ENCODE data around the gene ZNF296.
A peak's percentile ranks its signal among the peaks of the same experiment; 100 is the strongest.

The ZNF296 gene

DNA sequence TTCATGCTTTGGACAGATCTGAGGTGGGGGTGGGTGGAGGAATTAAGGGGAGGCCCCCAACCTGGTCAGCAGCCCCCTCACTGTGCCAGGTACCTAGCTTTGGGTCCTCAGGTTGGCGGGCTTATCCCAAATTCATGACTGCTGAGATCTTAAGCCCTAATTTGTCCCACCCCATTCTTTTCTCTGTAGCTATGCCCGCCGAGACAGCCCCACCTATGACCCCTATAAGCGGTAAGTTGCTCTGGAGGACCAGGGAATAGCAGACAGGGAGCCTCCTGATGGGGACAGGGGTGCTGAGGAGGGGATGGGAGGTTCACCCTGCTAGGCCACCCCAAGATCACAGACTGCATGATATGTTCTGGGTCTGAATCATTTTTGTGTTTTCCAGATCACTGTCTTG, 14.3 kb downstream of the ZNF296 start:
- no peak overlapping the region for H3K4me3 ChIP-seq (ENCODE audit: low read depth, low read length)

DNA sequence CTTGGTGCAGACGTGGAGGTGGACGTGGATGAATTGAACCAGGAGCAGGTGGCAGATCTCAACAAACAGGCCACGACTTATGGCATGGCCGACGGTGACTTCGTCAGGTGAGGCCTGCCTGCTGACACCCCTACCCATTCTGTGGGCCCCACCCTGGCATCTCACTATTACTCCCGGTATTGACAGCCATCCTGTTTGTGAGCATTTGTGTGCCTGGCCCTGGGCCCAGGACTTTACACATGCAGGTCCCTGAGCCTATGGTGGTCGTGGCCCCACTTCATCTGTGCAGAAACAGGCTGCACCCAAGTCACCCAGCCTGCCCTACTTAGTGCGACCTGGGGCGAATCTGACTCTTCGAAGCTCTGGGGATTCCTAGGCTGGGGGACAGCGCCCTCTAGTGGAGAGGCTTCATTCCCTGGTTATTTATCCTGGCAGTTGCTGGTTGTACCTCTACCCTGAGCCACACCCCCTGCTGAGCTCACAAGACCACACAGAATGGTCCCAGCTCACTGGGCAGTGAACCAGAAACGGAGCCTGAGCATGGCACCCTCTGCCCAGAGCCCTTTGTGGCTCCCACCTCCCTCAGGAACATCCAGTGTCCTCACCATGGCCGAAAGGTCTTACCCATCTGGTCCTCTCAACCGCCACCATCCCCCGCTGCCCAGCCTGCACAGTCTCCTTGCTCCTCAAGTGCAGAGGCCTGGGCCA, 16.9 kb downstream of the ZNF296 start:
- H3K4me3 ChIP-seq (ENCODE audit: low read depth, low read length): no peak overlapping the region

- no peak overlapping the region for H3K4me3 ChIP-seq (ENCODE audit: low read depth, low read length)
Observed at GRCh38 chr19:45058622-45059159, 17.6 kb downstream of the ZNF296 start.

GRCh38 chr19:45057444-45057843, 18.8 kb downstream of the ZNF296 start:
- no peak overlapping the region for H3K4me3 ChIP-seq (ENCODE audit: low read depth, low read length)

GRCh38 chr19:45056831-45057230, 19.4 kb downstream of the ZNF296 start:
- no peak overlapping the region for H3K4me3 ChIP-seq (ENCODE audit: low read depth, low read length)

- no peak overlapping the region for H3K4me3 ChIP-seq (ENCODE audit: low read depth, low read length)
Observed at GRCh38 chr19:45051929-45052579, 24.2 kb downstream of the ZNF296 start.

DNA sequence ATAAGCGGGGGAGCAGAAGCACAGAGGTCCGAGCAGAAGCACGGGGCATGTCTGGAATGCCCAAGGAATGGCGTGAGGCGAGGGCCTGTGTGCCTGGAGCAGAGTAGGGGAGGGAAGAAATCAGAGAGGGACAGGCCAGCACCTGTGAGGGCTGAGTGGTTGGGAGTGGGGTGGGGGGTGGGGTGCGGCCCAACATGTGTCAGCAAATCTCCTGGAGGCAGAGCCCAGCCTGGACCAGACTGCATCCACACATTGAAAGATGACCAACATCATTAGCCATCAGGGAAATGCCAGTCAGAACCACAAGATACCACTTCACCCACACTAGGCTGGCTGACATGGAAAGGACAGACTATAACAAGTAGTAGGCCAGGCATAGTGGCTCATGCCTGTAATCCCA, 26.2 kb downstream of the ZNF296 start:
- no peak overlapping the region for H3K4me3 ChIP-seq (ENCODE audit: low read depth, low read length)

- H3K4me3 ChIP-seq (ENCODE audit: low read depth, low read length): no peak overlapping the region
Observed at GRCh38 chr19:45049073-45049736, 27.1 kb downstream of the ZNF296 start.

DNA sequence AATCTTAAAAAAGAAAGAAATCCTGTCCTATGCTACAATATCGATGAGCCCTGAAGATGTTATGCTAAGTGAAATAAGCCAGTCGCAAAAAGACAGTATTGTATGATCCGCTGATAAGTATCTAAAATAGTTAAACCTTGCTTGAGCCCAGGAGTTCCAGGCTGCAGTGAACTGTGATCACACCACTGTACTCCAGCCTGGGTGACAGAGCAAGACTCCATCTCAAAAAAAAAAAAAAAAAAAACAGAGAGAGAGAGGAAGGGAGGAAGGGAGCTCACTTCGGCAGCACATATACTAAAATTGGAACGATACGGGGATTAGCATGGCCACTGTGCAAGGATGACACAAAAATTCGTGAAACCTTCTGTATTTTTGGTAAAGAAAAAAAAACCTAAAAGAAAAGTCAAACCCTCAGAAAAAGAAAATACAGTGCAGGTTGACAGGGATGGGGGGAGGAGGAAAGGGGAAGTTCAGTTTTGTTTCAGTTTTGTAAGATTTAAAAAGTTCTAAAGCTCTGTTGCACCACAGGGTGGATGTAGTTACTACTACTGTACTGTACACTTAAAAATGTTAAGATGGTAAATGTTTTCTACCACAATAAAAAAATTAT, 29.0 kb downstream of the ZNF296 start:
- no peak overlapping the region for H3K4me3 ChIP-seq (ENCODE audit: low read depth, low read length)

DNA sequence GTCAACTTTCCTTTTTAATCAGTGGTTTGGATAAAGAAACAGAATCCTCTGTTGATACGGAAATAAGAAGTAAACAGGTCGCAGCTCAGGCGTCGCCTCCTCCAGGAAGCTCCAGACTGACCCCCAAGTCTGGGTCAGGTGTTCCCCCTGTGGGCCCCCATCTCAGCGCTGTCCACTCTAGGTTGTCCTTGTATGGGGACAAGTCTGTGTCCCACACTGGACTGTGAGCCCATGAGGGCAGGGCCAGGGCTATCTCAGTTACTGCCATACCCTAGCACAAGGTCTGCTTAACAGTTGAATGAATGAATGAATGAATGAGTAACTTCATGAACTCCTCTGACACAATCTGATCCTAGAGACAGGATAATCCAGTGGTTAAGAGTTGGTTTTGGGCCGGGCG, 29.9 kb downstream of the ZNF296 start:
- no peak overlapping the region for H3K4me3 ChIP-seq (ENCODE audit: low read depth, low read length)

DNA sequence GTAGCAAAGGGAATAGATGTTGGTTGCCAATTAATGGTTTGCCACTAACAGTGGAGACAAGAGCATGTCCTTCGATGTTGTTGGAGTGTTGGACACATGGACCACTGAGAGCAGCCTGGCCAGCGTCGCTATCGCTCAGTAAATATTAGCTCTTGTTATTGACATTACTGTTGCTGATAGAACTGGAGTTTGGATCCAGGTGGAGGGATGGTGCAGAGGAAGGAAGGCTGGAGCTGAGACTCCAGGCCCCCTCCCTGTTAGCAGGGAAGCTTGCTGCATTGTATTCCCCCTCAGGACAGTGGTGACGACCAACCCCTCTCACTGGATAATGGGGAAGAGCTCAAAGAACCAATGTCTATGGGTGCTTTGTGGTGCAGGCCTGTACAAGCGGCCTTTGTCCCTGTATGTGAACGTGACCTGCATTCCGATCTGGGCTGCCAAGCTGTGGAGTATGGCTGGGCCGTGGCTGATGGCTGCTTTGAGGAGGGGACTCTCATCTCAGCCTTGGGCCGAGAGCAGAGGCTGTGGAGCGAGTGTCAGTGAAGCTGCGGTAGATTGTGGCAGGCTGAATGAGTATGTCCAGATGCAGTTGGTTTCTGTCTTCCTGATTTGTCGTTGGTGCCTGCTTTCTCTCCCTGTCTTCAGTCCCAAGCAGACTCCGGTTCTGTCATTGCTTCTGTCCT, 30.5 kb downstream of the ZNF296 start:
- no peak overlapping the region for H3K4me3 ChIP-seq (ENCODE audit: low read depth, low read length)

DNA sequence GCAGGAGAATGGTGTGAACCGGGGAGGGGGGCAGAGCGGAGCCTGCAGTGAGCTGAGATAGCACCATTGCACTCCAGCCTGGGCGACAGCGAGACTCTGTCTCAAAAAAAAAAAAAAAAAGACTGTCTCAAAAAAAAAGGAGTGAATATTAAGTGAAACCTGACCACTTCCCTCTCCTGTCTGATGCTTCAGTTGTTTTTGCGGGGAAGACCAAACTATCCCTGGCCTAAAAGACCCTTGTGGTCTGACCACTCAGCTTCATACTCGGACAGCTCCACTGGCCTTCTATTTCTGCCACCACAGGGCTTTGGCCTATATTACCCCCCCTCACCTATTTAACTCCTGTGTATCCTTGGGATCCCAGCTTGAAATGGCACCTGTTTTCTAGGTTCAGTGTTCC, 35.2 kb downstream of the ZNF296 start:
- no peak overlapping the region for H3K4me3 ChIP-seq (ENCODE audit: low read depth, low read length)

DNA sequence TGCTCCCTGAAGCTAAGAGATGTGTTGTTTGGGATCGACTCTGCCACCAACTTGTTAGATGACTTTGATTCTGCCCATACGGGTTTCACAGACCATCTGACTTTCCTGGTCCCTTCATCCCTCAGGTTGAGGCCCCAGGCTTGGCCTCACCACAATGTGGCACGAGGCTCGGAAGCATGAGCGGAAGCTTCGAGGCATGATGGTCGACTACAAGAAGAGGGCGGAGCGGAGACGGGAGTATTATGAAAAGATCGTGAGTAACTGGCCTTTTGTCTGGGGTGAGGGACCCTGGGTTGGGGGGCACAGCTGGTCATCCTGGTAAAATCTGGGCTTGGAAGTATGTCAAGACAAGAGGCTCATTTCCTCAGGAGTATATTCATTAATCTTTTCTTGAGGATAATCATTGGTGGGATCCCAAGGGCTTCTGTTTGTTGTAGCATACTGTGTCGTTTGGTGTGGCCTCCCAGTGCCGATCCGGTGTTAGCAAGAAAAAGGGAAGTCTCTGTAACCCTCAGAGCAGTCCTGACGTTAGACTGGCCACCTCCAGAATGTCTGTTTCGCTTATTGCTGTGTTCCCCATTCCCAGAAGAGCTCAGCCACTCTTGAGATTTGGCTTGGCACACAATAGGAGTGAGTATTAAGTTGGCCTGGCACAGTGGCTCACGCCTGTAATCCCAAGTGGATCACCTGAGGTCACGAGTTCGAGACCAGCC, 36.1 kb downstream of the ZNF296 start:
- no peak overlapping the region for H3K4me3 ChIP-seq (ENCODE audit: low read depth, low read length)

DNA sequence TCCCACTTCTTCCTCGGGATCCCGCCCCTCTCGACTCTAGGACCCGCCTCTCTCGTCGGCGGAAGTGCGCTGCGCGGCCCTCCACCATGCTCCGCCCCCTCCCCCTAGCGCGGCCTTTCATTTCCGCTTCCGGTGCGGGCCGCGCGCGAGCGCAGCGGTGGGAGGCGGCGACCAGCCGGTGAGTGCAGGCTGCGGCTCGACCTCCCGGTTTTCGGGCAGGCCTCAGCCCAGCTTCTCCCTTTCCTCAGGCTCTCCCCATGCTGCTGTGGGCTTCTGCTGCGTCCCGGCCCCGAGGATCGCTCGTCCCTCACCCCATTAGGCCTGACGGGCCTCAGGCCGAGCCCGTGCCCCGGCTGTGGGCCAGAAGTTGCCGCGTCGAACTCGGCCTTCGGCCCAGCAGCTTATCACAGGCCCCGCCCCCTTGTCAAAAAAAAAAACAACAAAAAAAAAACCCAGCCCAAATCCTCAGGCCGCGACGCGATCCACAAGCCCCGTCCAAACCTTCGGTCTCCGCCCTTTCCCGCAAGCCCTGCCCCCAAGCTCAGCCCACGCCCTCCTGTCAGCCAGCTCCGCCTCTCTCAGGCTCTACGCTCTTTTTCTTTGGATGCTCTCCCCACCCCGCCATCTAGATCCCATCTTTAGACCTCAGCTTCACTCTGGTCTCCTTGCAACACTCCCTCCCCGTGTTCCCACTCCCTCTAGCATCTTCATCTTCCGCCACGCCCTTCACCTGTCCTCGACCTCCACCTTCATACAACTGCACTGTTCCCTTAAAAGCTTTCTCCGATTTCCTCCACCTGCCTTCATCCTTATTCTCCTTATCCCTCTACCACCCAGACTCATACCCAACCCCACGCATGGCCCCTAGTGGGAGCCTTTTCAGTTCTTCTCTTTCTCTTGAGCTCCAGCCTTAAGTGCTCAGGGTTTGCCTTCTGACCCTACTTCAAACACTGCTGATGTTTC, 37.1 kb downstream of the ZNF296 start, which contains the start of gene CLASRP:
Gene CLASRP, plus strand, starts transcription at position 115 of the 963 bp plus-strand sequence. CDS start 1,168 bp downstream, outside the sequence.
- peak within 1 kb of the TSS; percentile 96 for H3K4me3 ChIP-seq (ENCODE audit: low read depth, low read length)

DNA sequence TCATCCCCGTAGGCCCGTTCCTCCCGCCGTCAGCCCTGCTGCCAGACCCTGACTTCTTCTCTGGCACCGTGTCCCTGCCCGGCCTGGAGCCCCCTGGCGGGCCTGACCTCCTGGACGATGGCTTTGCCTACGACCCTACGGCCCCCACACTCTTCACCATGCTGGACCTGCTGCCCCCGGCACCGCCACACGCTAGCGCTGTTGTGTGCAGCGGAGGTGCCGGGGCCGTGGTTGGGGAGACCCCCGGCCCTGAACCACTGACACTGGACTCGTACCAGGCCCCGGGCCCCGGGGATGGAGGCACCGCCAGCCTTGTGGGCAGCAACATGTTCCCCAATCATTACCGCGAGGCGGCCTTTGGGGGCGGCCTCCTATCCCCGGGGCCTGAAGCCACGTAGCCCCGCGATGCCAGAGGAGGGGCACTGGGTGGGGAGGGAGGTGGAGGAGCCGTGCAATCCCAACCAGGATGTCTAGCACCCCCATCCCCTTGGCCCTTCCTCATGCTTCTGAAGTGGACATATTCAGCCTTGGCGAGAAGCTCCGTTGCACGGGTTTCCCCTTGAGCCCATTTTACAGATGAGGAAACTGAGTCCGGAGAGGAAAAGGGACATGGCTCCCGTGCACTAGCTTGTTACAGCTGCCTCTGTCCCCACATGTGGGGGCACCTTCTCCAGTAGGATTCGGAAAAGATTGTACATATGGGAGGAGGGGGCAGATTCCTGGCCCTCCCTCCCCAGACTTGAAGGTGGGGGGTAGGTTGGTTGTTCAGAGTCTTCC, 38.7 kb downstream of the ZNF296 start:
- no peak overlapping the region for H3K4me3 ChIP-seq (ENCODE audit: low read depth, low read length)

DNA sequence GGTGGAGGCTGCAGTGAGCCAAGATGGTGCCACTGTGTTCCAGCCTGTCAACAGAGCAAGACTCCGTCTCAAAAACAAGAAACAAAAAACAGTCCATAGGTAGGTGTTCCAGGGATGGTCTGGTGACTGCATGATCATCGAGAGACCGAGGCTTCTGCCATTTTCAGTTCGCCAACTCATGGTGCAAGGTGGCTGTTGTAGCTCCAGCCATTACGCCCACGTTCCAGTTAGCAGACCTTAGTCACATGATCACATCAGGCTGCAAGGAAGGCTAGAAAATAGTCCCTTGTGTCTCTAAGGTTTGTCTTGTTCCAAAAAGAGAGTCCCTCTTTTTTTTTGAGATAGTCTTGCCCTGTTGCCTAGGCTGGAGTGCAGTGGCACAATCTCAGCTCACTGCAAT, 40.5 kb downstream of the ZNF296 start:
- H3K4me3 ChIP-seq (ENCODE audit: low read depth, low read length): no peak overlapping the region

GRCh38 chr19:45032421-45032820, 43.9 kb downstream of the ZNF296 start:
- H3K4me3 ChIP-seq (ENCODE audit: low read depth, low read length): no peak overlapping the region

- no peak overlapping the region for H3K4me3 ChIP-seq (ENCODE audit: low read depth, low read length)
Observed at GRCh38 chr19:45030825-45031224, 45.5 kb downstream of the ZNF296 start.

All from iPS-11a (cell line).